ENCODE data around the gene PLAA. TPM values are rescaled to one million over a fixed set of nuclear protein-coding genes. Genes with fewer than 3 reads are reported as not detected.
A peak's percentile ranks its signal among the peaks of the same experiment; 100 is the strongest.
"Not testable (repeated sequence)": the region's sequence is repeated elsewhere in the genome, so short reads cannot be mapped to it uniquely, and the experiment has no call there.

The PLAA gene
- total RNA-seq, 1 donor from 2014 or later, result 60.9 TPM

DNA sequence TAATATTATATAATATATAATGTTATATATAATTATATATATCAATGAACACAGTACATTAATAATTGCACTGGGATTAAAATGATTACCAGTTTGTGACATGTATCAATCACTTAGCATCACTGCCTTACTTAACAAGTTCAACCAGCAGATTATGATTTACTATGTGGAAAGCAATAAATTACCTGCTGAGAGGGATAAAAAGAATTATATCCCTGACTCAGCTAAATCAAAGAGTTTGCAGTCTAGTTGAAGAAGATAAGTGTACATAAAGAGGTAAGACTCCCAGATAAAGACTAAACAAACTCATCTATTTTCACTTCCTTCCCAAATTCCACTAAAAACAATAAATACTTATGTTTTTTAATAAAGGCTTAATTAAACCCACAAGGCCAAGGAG, 11.2 kb downstream of the PLAA start:
- DNase-seq (ENCODE audit: low read depth), result no peak

DNA sequence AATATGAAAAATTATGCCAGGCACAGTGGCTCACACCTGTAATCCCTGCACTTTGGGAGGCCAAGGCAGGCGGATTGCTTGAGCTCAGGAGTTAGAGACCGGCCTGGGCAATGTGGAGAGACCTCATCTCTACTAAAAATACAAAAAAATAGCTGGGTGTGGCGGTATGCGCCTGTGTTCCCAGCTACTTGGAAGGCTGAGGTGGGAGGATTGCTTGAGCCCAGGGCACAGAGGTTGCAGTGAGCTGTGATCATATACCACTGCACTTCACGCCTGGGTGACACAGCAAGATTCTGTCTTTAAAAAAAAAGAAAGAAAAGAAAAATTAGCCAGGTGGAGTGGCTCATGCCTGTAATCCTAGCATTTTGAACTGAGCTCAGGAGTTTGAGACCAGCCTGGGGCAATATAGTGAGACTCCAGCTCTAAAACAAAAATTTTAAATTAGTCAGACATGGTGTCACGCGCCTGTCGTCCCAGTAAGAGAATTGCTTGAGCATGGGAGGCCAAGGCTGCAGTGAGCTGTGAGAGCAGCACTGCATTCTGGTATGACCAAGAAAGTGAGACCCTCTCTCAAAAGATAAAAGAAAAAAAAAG, 18.0 kb downstream of the PLAA start:
- DNase-seq (ENCODE audit: low read depth), result no peak

DNA sequence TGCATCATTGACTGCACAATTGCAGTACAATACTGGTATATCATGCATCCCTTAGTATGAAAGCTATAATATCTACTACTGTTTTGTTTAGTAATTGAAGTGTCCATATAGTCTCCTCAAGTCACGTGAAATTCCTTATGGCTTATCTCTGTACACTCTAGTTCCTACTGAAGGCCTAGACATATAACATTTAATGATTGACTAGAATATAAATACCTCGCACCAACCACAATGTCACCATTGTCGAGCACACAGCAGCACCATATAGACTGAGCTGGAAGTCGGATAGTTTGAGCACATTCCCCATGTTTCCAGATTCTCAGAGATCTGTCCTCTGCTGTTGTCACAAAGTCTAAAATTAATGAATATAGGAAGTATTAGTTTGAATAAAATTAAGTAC, 21.4 kb downstream of the PLAA start:
- no peak for DNase-seq (ENCODE audit: low read depth)

DNA sequence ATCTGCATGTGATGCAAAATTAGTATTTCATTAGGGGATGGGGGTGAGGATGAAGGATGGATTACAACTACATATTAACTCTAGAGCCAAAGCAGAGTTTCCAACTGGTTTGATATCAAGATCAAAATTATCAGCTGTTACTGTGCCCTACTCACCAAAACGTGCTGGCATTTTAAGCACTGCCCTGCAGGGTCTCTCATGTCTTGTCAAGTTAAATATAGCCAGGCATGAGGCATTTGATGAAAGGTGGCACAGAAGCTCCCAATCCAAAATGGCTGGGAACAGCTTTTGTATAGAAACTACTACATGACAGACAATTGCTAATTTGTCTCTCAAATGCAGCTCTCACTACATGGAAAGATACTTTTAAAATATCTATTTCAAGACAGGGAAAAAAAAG, 27.3 kb downstream of the PLAA start:
- no peak for DNase-seq (ENCODE audit: low read depth)

DNA sequence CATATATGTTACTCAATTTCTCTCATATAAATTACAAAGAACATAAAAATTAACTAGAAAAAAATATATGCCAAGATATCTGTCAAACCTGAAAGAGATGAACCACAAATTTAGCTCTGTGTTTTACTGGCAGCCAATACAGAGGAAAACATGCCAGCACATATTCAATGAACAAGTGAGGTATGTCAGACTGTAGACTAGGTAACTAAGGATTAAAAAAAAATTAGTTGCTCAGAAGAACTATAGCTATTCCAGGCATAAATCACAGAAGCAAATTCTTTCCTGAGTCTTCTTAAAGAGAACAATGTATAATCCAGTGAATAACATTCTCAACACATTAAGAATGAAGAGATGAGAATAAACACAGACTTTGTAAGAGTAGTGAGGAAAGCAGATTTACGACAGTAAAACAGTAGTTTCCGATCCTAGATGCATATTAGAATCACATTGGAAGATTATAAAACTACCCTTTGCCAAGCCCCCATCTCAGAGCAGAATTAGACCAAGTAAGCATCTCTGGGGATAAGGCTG, 33.8 kb downstream of the PLAA start:
- DNase-seq (ENCODE audit: low read depth), result no peak

DNA sequence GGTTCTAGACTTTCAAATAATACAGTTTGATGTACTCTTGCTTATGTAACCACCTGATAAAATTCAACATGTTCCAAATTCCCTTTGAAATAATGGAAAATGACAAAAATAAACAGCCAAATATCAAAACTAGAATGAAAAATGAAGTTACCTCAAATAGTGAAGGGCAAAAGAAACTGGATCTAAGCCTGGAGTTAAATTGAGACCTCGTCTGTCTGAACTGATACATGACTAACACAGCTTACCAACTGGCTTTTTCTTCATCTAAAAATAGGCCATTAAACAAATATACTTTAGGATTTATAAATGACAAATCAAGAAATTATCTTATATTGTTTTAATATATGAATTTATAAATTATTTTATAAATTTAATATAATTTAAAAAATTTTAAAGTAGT, 42.4 kb downstream of the PLAA start:
- no peak for DNase-seq (ENCODE audit: low read depth)

DNA sequence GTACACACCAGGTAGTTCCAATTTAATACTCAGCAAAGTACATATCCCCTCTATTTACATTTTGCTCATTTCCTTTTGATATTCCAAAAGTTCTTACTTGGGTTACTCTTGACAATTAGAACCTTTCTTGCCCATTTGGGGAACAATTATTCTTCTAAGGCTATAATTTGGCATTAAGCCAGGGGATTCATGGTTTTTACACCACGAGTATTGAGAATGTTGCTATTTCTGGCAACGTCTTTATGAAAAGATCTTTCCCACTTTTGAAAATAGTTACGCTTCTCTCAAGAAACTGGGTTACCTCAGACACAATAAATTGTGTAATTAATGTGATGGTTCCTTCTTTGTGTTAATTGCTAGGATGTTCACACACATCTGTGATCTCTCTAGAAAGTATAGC, 43.0 kb downstream of the PLAA start:
- no peak for DNase-seq (ENCODE audit: low read depth)

DNA sequence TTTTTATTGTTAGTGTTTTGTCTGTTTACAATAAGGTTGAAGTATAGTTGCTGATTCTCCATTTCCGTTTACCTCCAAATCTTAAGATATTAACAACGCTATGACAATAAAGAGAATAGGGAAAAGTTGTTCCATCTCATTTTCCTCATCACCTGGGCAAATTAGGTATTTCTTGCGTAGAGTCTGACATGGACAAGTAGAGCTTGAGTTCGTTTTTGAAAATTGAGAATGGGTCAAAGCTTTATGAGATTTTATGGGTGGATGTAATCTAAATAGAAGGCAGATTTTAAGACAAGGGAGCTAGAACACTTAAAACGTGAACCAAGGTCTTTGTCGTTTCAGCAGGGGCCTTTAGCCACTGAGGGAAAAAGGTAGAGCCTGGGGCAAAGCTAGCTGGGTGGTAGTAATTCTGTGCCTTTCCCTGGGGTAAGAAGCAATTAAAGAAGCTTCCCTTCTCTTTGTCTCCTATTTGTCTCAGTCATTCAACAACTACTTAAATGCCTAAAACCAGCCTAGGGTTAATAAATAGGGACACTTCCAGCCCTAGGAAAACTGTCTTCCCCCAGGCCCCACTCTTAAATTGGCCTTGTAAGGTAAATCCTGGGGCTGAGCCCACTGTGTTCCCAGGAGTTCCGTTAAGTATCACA, 53.9 kb downstream of the PLAA start:
- DNase-seq (ENCODE audit: low read depth), result no peak

DNA sequence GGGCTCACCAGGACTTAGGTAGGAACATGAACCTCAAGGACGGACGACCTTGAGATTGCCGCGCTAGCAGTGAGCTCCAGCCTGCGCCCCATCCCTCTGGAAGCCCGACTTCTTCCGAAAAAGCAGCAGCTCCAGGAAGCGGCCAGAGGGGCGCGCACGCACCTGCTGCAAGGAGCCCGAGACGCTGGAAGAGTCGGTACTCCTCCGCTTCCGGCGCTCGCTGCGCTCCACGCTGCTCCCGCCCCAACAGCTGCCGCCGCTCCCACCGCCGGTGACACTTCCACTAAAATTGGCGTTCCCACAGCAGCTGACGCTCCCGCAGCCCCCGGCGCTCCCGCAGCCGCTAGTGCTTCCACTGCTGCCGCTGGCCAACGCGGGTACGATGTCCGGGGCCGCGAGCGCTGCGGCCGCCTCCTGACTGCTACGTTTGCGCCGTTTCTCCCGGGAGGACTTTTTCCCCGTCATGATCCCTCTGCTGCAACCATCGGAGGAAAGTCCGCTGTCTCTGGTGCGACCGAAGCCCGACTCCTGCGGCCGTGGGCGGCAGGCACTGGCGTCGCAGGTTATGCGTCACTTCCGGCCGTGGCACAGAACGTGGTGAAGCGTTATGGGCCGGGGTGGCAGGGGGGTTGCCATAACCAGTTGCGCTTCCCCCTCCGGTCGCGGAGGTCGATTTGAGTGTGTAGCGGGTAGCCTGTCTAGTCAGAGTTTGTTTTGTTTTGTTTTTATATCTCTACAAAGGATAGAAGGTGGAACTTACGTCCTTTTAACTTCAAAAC, 54.6 kb downstream of the PLAA start, which contains the start of gene CAAP1:
Gene CAAP1 (minus strand): TSS at position 552 of the 779 bp plus-strand sequence. CDS start 87 bp downstream, at position 465.
- DNase-seq (ENCODE audit: low read depth), result peak; percentile 83

DNA sequence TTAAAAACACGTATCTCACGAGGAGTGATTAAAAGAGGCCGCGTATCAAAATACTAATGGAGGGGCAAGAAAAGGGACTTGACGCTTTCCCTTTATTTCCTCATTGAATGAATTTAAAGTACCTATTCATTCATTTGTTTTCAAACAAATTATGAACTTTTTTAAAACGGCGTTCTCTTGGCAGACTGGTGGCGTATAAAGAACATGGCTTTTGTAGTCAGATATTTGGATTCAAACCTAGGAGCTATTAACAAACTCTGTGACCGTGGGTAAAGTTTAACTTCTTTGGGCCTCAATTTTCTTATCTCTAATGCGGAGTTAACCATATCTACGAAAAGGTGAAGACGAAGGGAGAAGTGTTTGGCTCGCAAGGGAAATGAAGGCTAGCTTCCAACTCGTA, 55.3 kb downstream of the PLAA start:
- DNase-seq (ENCODE audit: low read depth), result peak; percentile 19

DNA sequence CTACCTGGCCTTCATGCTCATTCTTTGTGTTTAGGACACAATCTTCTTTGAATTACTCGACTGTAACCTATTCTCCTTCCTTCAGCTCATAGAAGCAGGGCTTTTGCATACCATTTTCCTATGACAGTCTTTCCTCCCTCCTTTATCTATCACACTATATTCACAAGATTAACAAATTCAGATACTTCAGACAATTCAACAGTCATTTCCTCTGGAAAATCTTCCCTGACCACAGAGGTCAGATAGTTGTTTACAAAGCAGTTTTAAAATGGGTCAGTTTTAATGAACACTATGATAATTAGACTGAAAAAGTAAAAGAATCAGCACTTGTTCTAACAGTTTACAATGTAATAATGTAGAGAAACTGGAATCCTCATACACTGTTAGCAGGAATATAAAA, 58.8 kb downstream of the PLAA start:
- no peak for DNase-seq (ENCODE audit: low read depth)

DNA sequence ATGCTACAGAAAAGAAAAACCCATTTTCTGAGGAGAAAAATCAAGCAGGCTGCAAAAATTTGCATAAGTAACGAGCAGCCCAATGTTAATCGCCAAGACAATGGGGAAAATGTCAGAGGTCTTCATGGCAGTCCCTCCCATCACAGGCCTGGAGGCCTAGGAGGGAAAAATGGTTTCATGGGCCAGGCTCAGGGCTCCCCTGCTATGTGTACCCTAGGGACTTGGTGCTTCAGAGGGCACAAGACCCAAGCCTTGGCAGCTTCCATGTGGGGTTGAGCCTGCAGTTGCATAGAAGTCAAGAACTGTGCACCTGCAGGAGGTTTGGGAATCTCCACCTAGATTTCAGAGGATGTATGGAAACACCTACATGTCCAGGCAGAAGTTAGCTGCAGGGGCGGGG, 64.9 kb downstream of the PLAA start:
- DNase-seq (ENCODE audit: low read depth), result no peak

DNA sequence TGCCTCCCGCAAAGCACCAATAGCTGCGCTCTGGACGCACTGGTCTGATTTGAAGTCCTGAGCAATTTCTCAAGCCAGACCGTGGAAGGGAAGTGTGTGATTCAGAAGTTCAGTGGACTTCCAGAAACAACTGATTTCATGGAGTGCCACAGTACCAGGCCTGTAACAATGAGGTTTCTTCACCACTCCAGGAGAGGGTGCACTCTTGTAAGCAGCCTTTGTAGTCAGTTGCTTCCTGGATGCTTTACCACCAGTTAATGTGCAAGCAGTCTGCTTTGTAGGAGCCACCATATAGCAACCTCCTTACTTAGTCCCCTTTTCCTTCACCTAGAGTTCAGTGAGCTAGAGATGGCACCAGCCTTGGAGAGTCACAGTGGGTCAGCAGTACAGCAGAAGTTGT, 66.8 kb downstream of the PLAA start:
- no peak for DNase-seq (ENCODE audit: low read depth)

DNA sequence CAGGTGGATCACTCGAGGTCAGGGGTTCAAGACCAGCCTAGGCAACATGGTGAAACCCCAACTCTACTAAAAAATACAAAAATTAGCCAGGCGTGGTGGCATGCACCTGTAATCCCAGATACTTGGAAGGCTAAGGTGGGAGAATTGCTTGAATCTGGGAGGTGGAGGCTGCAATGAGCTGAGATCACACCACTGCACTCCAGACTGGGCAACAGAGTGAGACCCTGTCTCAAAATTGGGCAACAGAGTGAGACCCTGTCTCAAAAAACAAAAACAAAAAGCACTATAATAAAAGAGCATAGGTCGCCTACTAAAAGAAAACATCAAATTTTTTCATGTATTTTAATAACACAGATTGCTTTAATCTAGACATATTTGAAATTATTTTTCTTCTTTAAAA, 71.9 kb downstream of the PLAA start:
- not testable (repeated sequence) for DNase-seq (ENCODE audit: low read depth)

DNA sequence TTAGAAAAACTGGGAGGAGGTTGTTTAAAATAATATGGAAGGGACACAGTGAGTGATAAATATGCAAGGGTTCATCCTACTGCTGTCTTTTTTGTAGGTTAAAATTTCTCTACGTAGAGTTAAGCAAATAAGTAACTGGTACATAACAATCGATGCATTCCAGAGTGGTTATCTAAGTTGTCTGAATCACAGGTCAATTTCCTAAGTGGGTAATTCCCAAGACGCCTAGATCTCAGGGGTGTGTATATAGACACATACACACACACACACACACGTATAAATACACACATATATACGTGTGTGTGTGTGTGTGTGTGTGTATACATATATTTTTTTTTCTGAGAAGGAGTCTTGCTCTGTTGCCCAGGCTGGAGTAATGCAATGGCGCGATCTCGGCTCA, 76.8 kb downstream of the PLAA start:
- DNase-seq (ENCODE audit: low read depth), result peak; percentile 96

DNA sequence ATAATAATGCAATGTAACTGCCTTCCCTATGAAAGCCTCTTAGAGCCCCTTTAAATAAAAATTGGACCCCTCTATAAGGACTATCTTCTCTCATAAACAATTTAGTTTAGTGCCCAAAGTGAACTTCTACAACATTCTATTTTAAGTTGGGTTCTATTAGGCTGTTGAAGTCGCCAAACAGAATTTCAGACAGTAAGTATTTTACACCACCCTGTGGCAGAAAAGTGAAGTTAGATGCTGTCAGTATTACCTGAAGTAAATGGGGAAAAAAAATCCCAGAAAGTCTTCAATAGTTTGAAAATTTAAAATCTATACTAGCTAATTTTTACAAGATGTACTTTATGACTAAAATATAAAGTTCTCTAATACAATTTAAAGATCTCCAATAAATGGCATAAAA, 84.0 kb downstream of the PLAA start:
- DNase-seq (ENCODE audit: low read depth), result peak; percentile 28

DNA sequence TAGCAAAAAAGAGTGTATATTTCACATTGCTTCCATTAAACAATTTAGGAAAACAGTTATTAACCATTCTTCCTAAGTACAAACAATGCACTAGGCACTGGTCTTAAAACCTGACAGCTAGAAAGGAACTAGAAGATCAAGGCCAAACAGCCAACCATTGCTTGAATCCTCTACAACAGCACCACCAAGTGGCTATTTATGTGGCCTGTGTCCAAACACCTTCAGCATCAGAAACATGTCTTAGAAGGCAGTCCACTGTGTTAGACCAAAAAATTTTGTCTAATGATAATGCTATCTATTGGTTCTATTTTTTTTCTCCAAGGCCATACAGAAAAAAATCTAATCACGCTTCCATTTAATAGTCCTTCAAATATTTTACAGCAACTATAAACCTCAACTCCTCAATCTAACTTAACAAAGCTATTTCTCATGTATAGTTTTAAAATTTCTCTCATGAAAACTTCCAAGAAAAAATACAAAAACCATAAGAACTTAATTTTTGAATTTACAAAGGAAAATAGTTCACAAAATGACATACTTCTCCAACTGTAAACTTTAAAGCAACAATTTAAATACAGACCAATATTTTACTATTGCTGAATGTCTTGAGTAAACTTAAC, 90.5 kb downstream of the PLAA start:
- peak; percentile 76 for DNase-seq (ENCODE audit: low read depth)

Other genes starting within 250 kb of the PLAA start
- gene CAAP1, start 54.4 kb downstream of the PLAA start, total RNA-seq, result 42.0 and 42.9 TPM in 2 replicates
- 12.5 and 36.1 TPM in 2 replicates for gene IFT74, start 9.2 kb upstream of the PLAA start, total RNA-seq
- 0.20 TPM in 1 of 2 replicates, not detected in the other for gene LRRC19, start 58.4 kb upstream of the PLAA start, total RNA-seq
- 0.15 and 0.35 TPM in 2 replicates for gene TEK, start 162.0 kb upstream of the PLAA start, total RNA-seq